ENCODE measurements around the gene KLHL29. TPM values are rescaled to one million over a fixed set of nuclear protein-coding genes. Genes with fewer than 3 reads are reported as not detected.

Gene KLHL29
- total RNA-seq, 1 experiment from 2014 or later = 2.6 TPM

GRCh38 chr2:23673082-23673481, 288.1 kb downstream of the KLHL29 start:
- H3K4me3 ChIP-seq (ENCODE audit: low read length) = no peak overlapping the region
- H3F3A ChIP-seq (ENCODE audit: low read length, unreplicated experiment) = no peaks in the 10 kb centered on the region
- H3K4me1 ChIP-seq (ENCODE audit: insufficient read depth, low read length) = no peaks in the 10 kb centered on the region
- H3K79me2 ChIP-seq (ENCODE audit: low read length) = no peaks in the 10 kb centered on the region
- intact Hi-C loops (cut with micrococcal nuclease) = no loop called here
- ChIA-PET CTCF (no interaction called here), POLR2A (ENCODE audit: unreplicated experiment) (no interaction called here)
- H3K9ac ChIP-seq (ENCODE audit: low read length) = no peak overlapping the region
- ATAC-seq (no peak), DNase-seq (no peak)
- H3K4me2 ChIP-seq (ENCODE audit: low read length) = no peak overlapping the region
- H3K9me2 ChIP-seq (replicated peaks; ENCODE audit: low read length) = no peaks in the 10 kb centered on the region
- no TSS peak for BruUV-seq (replicated peaks)
- no peaks in the 10 kb centered on the region for H3K9me3 ChIP-seq (ENCODE audit: low read length)
- H3K27me3 ChIP-seq (ENCODE audit: low read length) = no peaks in the 10 kb centered on the region
- H4K20me1 ChIP-seq (ENCODE audit: low read length) = no peaks in the 10 kb centered on the region
- H2AFZ ChIP-seq (ENCODE audit: low read length) = no peak overlapping the region
- H3K27ac ChIP-seq (ENCODE audit: low read length) = no peak overlapping the region
- TF ChIP-seq, protein P1, sequence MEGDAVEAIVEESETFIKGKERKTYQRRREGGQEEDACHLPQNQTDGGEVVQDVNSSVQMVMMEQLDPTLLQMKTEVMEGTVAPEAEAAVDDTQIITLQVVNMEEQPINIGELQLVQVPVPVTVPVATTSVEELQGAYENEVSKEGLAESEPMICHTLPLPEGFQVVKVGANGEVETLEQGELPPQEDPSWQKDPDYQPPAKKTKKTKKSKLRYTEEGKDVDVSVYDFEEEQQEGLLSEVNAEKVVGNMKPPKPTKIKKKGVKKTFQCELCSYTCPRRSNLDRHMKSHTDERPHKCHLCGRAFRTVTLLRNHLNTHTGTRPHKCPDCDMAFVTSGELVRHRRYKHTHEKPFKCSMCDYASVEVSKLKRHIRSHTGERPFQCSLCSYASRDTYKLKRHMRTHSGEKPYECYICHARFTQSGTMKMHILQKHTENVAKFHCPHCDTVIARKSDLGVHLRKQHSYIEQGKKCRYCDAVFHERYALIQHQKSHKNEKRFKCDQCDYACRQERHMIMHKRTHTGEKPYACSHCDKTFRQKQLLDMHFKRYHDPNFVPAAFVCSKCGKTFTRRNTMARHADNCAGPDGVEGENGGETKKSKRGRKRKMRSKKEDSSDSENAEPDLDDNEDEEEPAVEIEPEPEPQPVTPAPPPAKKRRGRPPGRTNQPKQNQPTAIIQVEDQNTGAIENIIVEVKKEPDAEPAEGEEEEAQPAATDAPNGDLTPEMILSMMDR (conservative IDR thresholded peaks at IDR 0.05; ENCODE audit: low read depth, low read length) = no peak
- TF ChIP-seq EZH2phosphoT487 (IDR thresholded peaks at IDR 0.05; ENCODE audit: borderline replicate concordance, low read length) = no peak
- TF ChIP-seq EZH2 (IDR thresholded peaks at IDR 0.05; ENCODE audit: low read length, unreplicated experiment) = no peak
- no peaks in the 10 kb centered on the region for H3K36me3 ChIP-seq (ENCODE audit: low read depth, low read length)

DNA sequence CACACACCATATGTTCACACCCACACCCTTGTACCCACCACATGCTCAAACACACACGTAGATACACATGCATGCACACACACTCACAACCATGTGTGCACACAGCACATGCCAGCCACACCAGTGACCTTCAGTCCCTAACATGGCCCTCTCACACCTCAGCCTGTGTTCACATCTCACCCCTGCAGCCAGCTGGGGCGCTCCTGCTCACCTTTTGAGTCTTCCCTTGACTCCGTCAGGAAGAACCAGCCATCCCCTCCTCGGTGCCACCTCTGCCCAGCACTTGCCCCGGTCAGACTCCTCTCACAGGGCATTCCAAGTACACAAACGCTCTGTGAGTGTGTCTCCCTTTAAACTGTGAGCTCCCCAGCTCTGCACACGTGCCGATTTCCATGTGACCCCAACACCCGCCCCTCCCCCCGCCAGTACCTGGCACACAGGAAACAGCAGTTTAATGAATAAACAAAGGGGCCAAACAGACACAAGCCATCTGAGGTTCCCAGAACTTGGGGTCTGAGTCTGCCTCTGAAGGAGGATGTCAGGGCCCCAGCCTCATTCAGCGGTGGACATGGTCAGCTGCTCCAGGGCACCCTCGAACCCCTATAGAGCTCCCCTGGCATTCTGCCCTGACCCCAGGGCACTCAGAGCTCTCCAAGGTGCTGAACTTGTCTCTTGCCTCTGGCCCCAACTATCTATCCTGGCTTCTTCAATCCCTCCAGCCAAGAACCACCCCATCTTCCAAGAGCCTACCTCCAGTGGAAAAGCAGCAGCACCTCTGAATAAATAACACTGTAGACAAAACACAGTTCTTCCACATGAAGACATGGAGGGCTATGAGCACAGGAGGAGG, 289.1 kb downstream of the KLHL29 start:
- ChIA-PET POLR2A (ENCODE audit: unreplicated experiment) (no interaction called here), CTCF (no interaction called here)
- no peak overlapping the region for H3K4me2 ChIP-seq (ENCODE audit: low read length)
- no TSS peak for BruUV-seq (replicated peaks)
- H3F3A ChIP-seq (ENCODE audit: low read length, unreplicated experiment) = no peaks in the 10 kb centered on the region
- H3K9me2 ChIP-seq (replicated peaks; ENCODE audit: low read length) = no peaks in the 10 kb centered on the region
- H3K4me1 ChIP-seq (ENCODE audit: insufficient read depth, low read length) = no peaks in the 10 kb centered on the region
- no peak for ATAC-seq
- no peaks in the 10 kb centered on the region for H3K36me3 ChIP-seq (ENCODE audit: low read depth, low read length)
- H3K9ac ChIP-seq (ENCODE audit: low read length) = no peak overlapping the region
- no peaks in the 10 kb centered on the region for H3K27me3 ChIP-seq (ENCODE audit: low read length)
- intact Hi-C loops (cut with micrococcal nuclease) = no loop called here
- H4K20me1 ChIP-seq (ENCODE audit: low read length) = no peaks in the 10 kb centered on the region
- no peak overlapping the region for H3K4me3 ChIP-seq (ENCODE audit: low read length)
- no peak overlapping the region for H3K27ac ChIP-seq (ENCODE audit: low read length)
- TF ChIP-seq, protein P1 (conservative IDR thresholded peaks at IDR 0.05; ENCODE audit: low read depth, low read length) = no peak
- TF ChIP-seq EZH2phosphoT487 (IDR thresholded peaks at IDR 0.05; ENCODE audit: borderline replicate concordance, low read length) = no peak
- DNase-seq = peak; percentile 28
- no peaks in the 10 kb centered on the region for H3K79me2 ChIP-seq (ENCODE audit: low read length)
- H2AFZ ChIP-seq (ENCODE audit: low read length) = no peak overlapping the region
- no peaks in the 10 kb centered on the region for H3K9me3 ChIP-seq (ENCODE audit: low read length)

DNA sequence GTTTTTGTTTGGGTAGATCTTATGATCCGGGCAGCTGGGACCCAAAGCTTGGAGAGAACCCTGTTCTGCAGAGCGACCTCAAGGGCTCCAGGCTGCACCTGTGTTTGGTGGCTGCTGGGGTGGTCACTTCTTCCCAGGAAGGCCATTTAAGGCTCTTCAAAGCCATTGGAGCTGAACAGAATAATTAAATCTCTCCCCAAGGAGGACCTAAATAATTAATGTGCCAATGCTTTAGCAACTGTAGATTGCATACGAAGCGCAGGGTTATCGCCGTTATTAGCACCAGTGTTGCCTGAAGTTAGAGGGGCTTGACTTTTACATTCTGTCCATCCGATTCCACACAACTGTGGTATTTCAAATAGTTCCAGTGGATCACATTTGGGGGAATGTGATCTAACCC, 290.5 kb downstream of the KLHL29 start:
- H2AFZ ChIP-seq (ENCODE audit: low read length) = no peak overlapping the region
- H3K36me3 ChIP-seq (ENCODE audit: low read depth, low read length) = no peaks in the 10 kb centered on the region
- intact Hi-C loops (cut with micrococcal nuclease) = no loop called here
- H3K9ac ChIP-seq (ENCODE audit: low read length) = no peak overlapping the region
- H3K9me2 ChIP-seq (replicated peaks; ENCODE audit: low read length) = no peaks in the 10 kb centered on the region
- BruUV-seq (replicated peaks) = no TSS peak
- no peak overlapping the region for H3K27ac ChIP-seq (ENCODE audit: low read length)
- H3K9me3 ChIP-seq (ENCODE audit: low read length) = no peaks in the 10 kb centered on the region
- DNase-seq (no peak), ATAC-seq (no peak)
- H3K4me1 ChIP-seq (ENCODE audit: insufficient read depth, low read length) = no peaks in the 10 kb centered on the region
- no peaks in the 10 kb centered on the region for H3K79me2 ChIP-seq (ENCODE audit: low read length)
- no peaks in the 10 kb centered on the region for H4K20me1 ChIP-seq (ENCODE audit: low read length)
- H3F3A ChIP-seq (ENCODE audit: low read length, unreplicated experiment) = no peaks in the 10 kb centered on the region
- CTCF ChIA-PET = no interaction called here
- H3K4me2 ChIP-seq (ENCODE audit: low read length) = no peak overlapping the region
- H3K27me3 ChIP-seq (ENCODE audit: low read length) = no peaks in the 10 kb centered on the region
- POLR2A ChIA-PET (ENCODE audit: unreplicated experiment) = no interaction called here
- no peak overlapping the region for H3K4me3 ChIP-seq (ENCODE audit: low read length)
- TF ChIP-seq EZH2 (IDR thresholded peaks at IDR 0.05; ENCODE audit: low read length, unreplicated experiment) (no peak), EZH2phosphoT487 (IDR thresholded peaks at IDR 0.05; ENCODE audit: borderline replicate concordance, low read length) (no peak)
